SK-N-SH (cell line): ENCODE data around the gene EIPR1.

Experiments
- TF ChIP-seq, protein P1 (sequence below): fragments of 200-600 bp; sonication (generic); IDR thresholded peaks from 2 replicates; pipeline ENCODE4 v1.6.1; 2017; ENCODE audit warnings: antibody characterized with exemption, mild to moderate bottlenecking, moderate library complexity
- TF ChIP-seq, protein P2 (sequence below): fragments of 150-350 bp; IDR thresholded peaks from 2 replicates; pipeline ENCODE4 v1.6.1; 2016; ENCODE audit warnings: mild to moderate bottlenecking, low read depth, low read length

DNA sequence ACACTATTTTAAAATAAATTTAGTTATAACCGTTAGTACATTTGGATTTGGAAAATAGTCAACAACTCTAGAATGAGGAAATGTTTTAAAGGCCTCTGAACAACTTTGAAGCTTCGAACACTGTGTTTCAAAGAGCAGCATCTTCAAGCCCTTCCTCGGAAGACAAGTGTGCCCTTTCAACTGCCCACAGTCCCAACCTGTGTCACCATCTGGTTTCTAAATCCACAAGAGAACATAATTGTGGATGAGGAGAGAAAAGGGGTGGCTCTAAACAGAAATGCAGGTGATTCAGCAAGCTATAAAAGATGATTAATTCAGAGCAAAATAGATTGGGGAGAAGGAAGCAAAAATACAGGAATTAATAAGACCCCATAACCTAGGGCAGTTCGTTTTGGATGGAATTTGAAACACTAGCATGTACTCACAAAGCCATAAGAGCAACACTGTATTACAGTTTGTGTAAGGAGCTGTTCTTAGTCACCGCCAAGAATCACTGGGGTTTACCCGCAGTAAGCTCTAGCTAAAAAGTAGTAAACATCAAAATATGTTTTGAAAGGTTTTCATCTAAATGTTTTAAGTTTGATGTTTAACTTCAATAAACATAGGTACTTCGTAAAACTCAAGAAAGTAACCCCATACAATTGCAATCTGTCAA lies 160.7 kb downstream of the EIPR1 start:
- TF ChIP-seq, protein P1, sequence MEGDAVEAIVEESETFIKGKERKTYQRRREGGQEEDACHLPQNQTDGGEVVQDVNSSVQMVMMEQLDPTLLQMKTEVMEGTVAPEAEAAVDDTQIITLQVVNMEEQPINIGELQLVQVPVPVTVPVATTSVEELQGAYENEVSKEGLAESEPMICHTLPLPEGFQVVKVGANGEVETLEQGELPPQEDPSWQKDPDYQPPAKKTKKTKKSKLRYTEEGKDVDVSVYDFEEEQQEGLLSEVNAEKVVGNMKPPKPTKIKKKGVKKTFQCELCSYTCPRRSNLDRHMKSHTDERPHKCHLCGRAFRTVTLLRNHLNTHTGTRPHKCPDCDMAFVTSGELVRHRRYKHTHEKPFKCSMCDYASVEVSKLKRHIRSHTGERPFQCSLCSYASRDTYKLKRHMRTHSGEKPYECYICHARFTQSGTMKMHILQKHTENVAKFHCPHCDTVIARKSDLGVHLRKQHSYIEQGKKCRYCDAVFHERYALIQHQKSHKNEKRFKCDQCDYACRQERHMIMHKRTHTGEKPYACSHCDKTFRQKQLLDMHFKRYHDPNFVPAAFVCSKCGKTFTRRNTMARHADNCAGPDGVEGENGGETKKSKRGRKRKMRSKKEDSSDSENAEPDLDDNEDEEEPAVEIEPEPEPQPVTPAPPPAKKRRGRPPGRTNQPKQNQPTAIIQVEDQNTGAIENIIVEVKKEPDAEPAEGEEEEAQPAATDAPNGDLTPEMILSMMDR, result no peak
- TF ChIP-seq, protein P2, sequence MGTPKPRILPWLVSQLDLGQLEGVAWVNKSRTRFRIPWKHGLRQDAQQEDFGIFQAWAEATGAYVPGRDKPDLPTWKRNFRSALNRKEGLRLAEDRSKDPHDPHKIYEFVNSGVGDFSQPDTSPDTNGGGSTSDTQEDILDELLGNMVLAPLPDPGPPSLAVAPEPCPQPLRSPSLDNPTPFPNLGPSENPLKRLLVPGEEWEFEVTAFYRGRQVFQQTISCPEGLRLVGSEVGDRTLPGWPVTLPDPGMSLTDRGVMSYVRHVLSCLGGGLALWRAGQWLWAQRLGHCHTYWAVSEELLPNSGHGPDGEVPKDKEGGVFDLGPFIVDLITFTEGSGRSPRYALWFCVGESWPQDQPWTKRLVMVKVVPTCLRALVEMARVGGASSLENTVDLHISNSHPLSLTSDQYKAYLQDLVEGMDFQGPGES, result no peak
